Fibroblast of pulmonary artery (primary cell): ENCODE measurements around the gene FMNL3.

Source experiments
- DNase-seq: peaks from one replicate; pipeline ENCODE4 v3.0.0-alpha.2; 2010; ENCODE audit warnings: low read depth
- H3K4me3 ChIP-seq: replicated peaks from 2 replicates; pipeline ENCODE4 v1.5.1; 2011; ENCODE audit warnings: low read depth, mild to moderate bottlenecking, control low read depth, low read length, moderate library complexity
- CTCF ChIP-seq: IDR thresholded peaks from 2 replicates; pipeline ENCODE4 v1.5.1; 2011; ENCODE audit warnings: mild to moderate bottlenecking, control low read depth, low read length, inconsistent platforms; ENCODE audit errors: missing control alignments

The FMNL3 gene

DNA sequence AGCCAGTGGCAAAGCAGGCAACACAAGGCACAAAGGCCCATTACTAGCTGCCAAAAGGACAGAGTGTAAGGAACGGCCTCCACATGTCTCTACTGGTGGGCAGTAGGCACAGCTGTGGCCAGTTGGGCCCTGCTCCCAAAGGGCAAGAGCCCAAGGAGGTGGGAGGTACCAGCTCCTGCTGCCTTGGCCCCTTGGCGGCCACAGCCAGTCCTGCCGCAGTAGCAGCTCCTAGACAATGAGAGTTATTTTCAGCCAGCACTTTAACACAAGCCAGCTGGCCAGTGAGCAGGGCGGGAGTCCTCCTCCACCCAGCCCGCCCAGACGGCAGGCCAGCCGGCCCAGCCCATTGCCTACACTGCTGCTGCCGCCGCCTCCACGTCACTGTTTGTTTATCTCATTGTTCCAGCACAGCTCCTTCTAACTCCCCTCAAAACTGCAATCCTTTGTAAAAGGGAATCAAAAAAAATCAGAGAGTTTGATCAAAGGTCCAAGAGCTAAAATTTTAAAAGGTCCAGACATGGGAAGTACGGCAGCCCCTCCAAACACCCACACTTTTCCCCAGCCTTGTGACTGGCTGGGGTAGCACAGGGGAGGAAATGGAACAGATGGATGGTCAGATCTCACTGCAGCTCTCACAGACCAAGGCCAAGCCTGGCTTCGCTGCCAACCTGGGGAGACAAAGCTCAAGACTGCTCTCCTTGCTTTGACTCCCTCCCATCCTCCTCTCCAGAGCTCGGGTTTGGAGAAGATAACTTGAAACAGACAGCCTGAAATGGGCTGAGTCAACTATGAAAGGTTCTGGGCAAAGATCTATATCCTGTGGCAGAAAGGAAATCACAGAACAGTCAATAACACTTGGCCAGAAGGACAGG lies 33.5 kb downstream of the FMNL3 start:
- TF ChIP-seq CTCF = peak; percentile 44
- DNase-seq = peak; percentile 98
- H3K4me3 ChIP-seq = no peak overlapping the region

- no peak overlapping the region for H3K4me3 ChIP-seq
- DNase-seq = no peak
- no peak for TF ChIP-seq CTCF
Measured at GRCh38 chr12:49672301-49673217, 34.6 kb downstream of the FMNL3 start.

DNA sequence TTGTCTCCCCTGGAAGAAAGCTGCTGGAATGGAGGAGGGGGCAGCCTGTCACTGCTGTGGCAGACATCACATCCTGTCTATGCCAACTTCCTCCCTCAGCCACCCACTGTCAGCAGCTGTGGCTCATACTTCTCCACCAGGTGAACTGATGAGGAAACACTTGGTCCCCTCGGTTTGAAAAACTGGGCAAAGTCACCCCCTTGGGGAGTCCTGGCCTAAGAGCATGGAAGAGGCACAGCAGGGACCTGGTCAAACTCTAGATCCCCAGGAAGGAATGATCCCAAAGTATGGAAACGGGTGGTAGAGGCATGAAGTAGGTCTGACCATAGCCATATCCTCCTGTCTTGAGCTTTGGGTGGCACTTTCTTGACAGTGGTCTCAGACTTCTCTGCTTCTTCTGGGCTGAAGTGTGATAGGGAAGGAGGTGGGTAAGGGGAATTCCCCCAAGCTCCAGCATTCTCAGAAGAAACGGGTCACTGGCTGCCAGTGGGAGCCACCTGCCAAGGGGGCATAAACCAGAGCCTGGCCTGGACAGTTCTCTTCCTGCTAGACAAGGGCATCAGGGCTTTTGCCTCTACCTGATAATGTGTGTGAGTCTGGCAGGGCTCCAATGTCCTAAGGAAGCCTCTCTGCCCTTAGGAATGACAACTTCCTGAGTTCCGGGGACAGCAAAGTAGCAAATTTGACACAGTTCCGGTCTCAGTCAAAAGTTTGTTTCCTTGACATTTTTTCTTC lies 36.0 kb downstream of the FMNL3 start:
- H3K4me3 ChIP-seq = no peak overlapping the region
- no peak for DNase-seq
- no peak for TF ChIP-seq CTCF

GRCh38 chr12:49669796-49670195 lies 37.4 kb downstream of the FMNL3 start:
- DNase-seq = no peak
- H3K4me3 ChIP-seq = no peak overlapping the region
- TF ChIP-seq CTCF = no peak

- H3K4me3 ChIP-seq = no peak overlapping the region
- TF ChIP-seq CTCF = no peak
- peak; percentile 46 for DNase-seq
Measured at GRCh38 chr12:49667325-49668090, 39.7 kb downstream of the FMNL3 start.

DNA sequence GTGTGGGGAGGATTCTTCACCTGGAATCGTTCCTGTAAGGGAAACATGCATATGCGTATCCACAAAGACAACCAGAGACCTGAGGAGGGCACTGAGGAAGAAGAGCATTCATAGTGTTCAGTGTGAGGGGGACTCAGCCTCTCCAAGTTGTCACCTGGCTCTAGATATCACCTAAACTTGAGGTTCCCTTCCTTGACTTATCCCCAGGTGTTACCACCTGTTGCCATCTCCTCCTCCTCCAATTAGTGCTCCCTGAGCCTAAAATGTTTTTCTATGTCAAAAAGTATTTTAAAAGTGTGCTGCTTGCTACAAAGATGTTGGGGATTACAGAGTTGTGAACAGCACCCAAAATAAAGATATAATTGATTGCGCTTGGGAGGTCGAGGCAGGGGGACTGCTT lies 41.0 kb downstream of the FMNL3 start:
- DNase-seq = no peak
- no peak for TF ChIP-seq CTCF

More for the DNA sequence above, 41.0 kb downstream of the FMNL3 start:
- H3K4me3 ChIP-seq = no peak overlapping the region
